Breast epithelium (tissue), 4 donors: ENCODE data around the gene NEFH. TPM values are rescaled to one million over a fixed set of nuclear protein-coding genes. Genes with fewer than 3 reads are reported as not detected.
"Not testable (repeated sequence)": the region's sequence is repeated elsewhere in the genome, so short reads cannot be mapped to it uniquely, and the experiment has no call there.

Source experiments
- DNase-seq, 2 donors: peaks; one replicate each; pipeline ENCODE4 v3.0.0-alpha.2; 2019; ENCODE audit warnings: low spot score in 2 of 2
- H3K27ac ChIP-seq, 2 donors: fragments of 200-600 bp; sonication (generic) in 1 of 2; one replicate each; pipeline ENCODE4 v1.5.1; 2016 to 2019; ENCODE audit warnings: mild to moderate bottlenecking in 1 of 2
- H3K27me3 ChIP-seq, 2 donors: fragments of 200-600 bp; sonication (generic) in 1 of 2; one replicate each; pipeline versions ENCODE4 v1.5.1 to v1.6.0; 2017 to 2019; ENCODE audit warnings: control low read depth in 1 of 2, mild to moderate bottlenecking in 1 of 2
- H3K36me3 ChIP-seq: fragments of 200-600 bp; one replicate; pipeline ENCODE4 v1.5.1; 2019
- H3K4me1 ChIP-seq, 2 donors: fragments of 200-600 bp; sonication (generic); one replicate each; pipeline ENCODE4 v1.5.1; 2016 to 2019; ENCODE audit warnings: control low read depth in 1 of 2
- H3K4me3 ChIP-seq, 3 donors: fragments of 200-600 bp; sonication (generic); 1 replicate in 2 of 3; 2 replicates in 1 of 3; pipeline ENCODE4 v1.5.1; 2016 to 2019; ENCODE audit warnings: mild to moderate bottlenecking in 3 of 3, moderate library complexity in 2 of 3
- H3K9me3 ChIP-seq, 2 donors: fragments of 200-600 bp; sonication (generic) in 1 of 2; one replicate each; pipeline ENCODE4 v1.5.1; 2016 to 2019; ENCODE audit warnings: control low read depth in 1 of 2
- CTCF ChIP-seq, 3 donors: fragments of 450-650 bp; IDR thresholded peaks; one replicate each; pipeline ENCODE4 v1.5.1; 2016 to 2017; ENCODE audit warnings: antibody characterized with exemption in 3 of 3, mild to moderate bottlenecking in 3 of 3, moderate library complexity in 3 of 3
- POLR2A ChIP-seq: fragments of 450-650 bp; IDR thresholded peaks from one replicate; pipeline ENCODE4 v1.6.1; 2016; ENCODE audit warnings: antibody characterized with exemption, mild to moderate bottlenecking, moderate library complexity
- POLR2AphosphoS5 ChIP-seq, 3 donors: sonication (generic); formaldehyde crosslinking; IDR thresholded peaks; one replicate each; pipeline ENCODE4 v1.6.1; 2017; ENCODE audit warnings: antibody characterized with exemption in 3 of 3
- intact Hi-C: fragments of 100-400 bp; cut with DNase I; formaldehyde crosslinking; loops from one replicate; pipeline ENCODE4 v1.15.1; 2023; ENCODE audit warnings: low total_unique reads
- total RNA-seq, 3 donors: library from RNA; depleted of rRNA; stranded (reverse); fragments of >200 nt; gene quantifications; one replicate each; pipeline ENCODE4 v1.1.0, GENCODE V29; 2016

The NEFH gene
- total RNA-seq, 3 donors from 2014 or later: 0.29 to 0.33 (median 0.32) TPM

DNA sequence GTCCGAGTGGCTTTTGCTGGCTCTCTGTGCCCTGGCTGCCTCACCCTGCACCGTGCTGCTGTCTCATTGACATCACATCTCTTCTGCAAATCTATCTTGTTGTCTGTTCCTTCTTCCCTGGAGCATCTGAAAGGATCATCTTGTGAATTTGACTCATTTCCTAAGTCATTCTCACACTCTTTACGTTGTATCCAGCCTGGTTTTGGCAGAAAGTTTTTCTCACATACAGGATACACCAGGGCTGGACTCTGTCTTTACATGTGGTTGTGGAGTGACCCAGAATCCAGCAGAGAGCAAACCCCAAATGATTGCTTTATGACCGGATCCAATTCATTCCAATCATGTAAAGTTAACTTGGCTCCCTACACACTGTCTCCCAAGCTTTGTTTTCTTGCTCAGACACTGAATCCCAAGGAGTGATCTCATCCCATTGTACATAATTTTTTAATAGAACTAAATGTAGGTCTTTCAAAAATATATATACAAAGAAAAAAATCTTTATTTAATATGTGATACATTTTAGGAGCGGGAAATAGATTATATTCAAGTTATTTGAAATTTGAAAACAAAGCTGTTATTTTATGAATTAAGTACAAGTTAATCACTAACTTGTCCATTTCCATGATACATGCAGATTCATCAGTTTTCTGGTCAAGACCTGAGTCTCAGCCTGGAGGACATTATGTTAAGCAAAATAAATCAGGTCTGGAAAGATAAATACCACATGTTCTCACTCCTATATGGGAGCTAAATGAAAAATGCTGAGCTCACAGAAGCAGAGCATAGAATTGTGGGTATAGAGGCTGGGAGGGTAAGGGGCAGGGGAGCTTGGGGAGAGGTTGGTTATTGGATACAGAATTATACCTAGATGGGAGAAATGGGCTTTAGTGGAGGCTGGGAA is 44.5 kb upstream of the NEFH start:
- H3K4me3 ChIP-seq: no peak overlapping the region
- no peak overlapping the region for H3K27ac ChIP-seq
- intact Hi-C loops: no loop called here
- H3K4me1 ChIP-seq: no peaks in the 10 kb centered on the region
- DNase-seq: no peak
- no peaks in the 10 kb centered on the region for H3K9me3 ChIP-seq
- TF ChIP-seq CTCF (IDR thresholded peaks at IDR 0.05): no peak
- no peak for TF ChIP-seq POLR2A
- TF ChIP-seq POLR2AphosphoS5 (IDR thresholded peaks at IDR 0.05): no peak
- H3K36me3 ChIP-seq: no peaks in the 10 kb centered on the region
- no peaks in the 10 kb centered on the region for H3K27me3 ChIP-seq

DNA sequence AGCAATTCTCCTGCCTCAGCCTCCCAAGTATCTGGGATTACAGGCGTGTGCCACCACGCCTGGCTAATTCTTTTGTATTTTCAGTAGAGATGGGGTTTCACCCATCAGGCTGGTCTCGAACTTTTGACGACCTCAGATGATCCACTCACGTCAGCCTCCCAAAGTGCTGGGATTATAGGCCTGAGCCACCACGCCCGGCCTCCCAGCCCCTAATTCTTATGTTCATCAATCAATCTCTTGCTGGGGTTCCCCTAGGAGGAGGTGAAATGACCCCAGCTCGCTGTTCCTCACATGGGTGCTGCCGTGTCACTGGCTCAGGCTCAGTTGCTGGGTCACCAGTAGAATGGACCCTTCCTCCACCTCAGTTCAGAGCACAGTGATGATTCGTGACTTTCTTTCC is 41.7 kb upstream of the NEFH start, which contains the start of gene RFPL1:
Gene RFPL1, plus strand, starts transcription at position 301 of the 400 bp plus-strand sequence.
- H3K36me3 ChIP-seq, H3K27ac ChIP-seq, intact Hi-C loops, H3K4me1 ChIP-seq, H3K27me3 ChIP-seq, H3K9me3 ChIP-seq, H3K4me3 ChIP-seq, DNase-seq: not testable (repeated sequence)

GRCh38 chr22:29442976-29443375 is 37.0 kb upstream of the NEFH start:
- H3K27me3 ChIP-seq: no peaks in the 10 kb centered on the region
- H3K4me1 ChIP-seq: no peaks in the 10 kb centered on the region
- no peaks in the 10 kb centered on the region for H3K9me3 ChIP-seq
- H3K4me3 ChIP-seq: no peak overlapping the region
- H3K27ac ChIP-seq: no peak overlapping the region
- DNase-seq: no peak
- no peak for TF ChIP-seq POLR2AphosphoS5 (IDR thresholded peaks at IDR 0.05)
- no peak for TF ChIP-seq POLR2A
- no peak for TF ChIP-seq CTCF (IDR thresholded peaks at IDR 0.05)
- no peaks in the 10 kb centered on the region for H3K36me3 ChIP-seq
- intact Hi-C loops: no loop called here

DNA sequence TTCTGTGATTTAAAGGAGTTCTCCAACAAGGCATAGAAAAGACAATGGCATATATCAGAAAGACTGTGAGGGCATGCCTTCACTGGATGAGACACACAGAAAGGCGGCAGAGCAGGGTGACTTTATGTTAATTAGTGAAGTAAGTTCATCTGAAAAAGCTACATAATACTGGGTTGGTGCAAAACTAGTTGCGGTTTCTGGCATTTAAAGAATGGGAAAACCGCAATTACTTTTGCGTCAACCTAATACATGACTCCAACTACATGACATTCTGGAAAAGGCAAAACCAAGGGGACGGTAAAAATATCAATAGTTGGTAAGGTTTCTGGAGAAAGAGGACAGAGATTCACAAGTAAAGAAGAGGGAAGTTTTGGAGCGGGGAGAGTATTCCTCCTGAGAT is 36.6 kb upstream of the NEFH start:
- Histone ChIP-seq H3K36me3 (no peaks in the 10 kb centered on the region), H3K27me3 (no peaks in the 10 kb centered on the region), H3K27ac (no peak overlapping the region), H3K9me3 (no peaks in the 10 kb centered on the region), H3K4me1 (no peaks in the 10 kb centered on the region), H3K4me3 (no peak overlapping the region)
- intact Hi-C loops: no loop called here
- DNase-seq: no peak
- TF ChIP-seq POLR2AphosphoS5 (IDR thresholded peaks at IDR 0.05) (no peak), POLR2A (no peak), CTCF (IDR thresholded peaks at IDR 0.05) (no peak)

- Histone ChIP-seq H3K9me3 (no peaks in the 10 kb centered on the region), H3K36me3 (no peaks in the 10 kb centered on the region), H3K4me3 (no peak overlapping the region), H3K4me1 (no peaks in the 10 kb centered on the region), H3K27ac (no peak overlapping the region), H3K27me3 (no peaks in the 10 kb centered on the region)
- intact Hi-C loops: no loop called here
- no peak for TF ChIP-seq POLR2AphosphoS5 (IDR thresholded peaks at IDR 0.05)
- no peak for TF ChIP-seq CTCF (IDR thresholded peaks at IDR 0.05)
- TF ChIP-seq POLR2A: no peak
- DNase-seq: no peak
These were observed 35.9 kb upstream of the NEFH start for GRCh38 chr22:29443861-29444792.
